ENCODE measurements around the gene ZFAND6. TPM values are rescaled to one million over a fixed set of nuclear protein-coding genes. Genes with fewer than 3 reads are reported as not detected.
"Not testable (repeated sequence)": the region's sequence is repeated elsewhere in the genome, so short reads cannot be mapped to it uniquely, and the experiment has no call there.

The ZFAND6 gene
- total RNA-seq, 3 donors from 2014 or later (not counting 1 experiment from before 2014, with no cell fraction given), result 145 to 150 (median 148) TPM

DNA sequence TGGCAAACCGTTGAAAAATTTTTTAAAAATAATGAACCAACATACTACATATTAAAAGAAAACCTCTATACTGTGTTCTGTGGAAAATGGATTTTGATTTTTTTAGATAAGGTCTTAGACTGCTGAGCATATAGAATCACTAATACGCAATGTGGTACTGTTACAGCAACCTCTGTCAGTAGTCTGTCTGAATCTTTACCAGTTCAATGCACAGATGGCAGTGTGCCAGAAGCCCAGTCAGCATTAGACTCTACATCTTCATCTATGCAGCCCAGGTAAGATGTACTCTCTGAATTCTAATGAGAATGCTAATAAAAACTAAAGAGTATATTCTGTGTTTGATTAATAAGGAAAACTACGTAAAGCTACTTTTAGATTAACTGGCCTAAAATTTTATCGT, 62.1 kb downstream of the ZFAND6 start:
- ATAC-seq, result no peak
- intact Hi-C loops (cut with micrococcal nuclease), result no loop called here

DNA sequence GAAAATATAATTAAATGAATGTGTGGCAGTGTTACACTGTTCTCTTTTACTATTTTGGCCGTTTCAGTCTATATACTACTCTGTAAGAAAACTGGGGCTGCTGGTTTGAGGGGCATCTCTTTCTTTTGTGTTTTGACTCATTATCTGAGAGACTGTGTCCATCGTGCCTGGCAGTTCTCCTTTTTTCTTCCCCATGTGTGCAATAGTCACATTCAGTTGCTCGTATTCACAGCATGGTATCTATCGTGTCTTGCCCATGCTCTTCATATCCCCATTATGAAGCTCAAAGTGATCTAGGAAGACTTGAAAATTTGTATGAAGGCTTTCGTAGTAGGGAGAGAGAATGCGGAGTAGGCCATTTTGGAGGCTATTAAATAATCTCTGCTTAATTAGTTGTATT, 63.6 kb downstream of the ZFAND6 start:
- no peak for DNase-seq
- Mint-ChIP-seq H3K9me3 (no peaks in the 10 kb centered on the region), H3K27ac (no peak overlapping the region), H3K27me3 (ENCODE audit: low read depth in 2 of 2) (no peaks in the 10 kb centered on the region), H3K36me3 (peaks cover 7% of the 10 kb centered on the region), H3K4me1 (peaks cover 22 to 26% of the 10 kb centered on the region in 2 donors), H3K4me3 (no peak overlapping the region)
- TF ChIP-seq, protein P1, sequence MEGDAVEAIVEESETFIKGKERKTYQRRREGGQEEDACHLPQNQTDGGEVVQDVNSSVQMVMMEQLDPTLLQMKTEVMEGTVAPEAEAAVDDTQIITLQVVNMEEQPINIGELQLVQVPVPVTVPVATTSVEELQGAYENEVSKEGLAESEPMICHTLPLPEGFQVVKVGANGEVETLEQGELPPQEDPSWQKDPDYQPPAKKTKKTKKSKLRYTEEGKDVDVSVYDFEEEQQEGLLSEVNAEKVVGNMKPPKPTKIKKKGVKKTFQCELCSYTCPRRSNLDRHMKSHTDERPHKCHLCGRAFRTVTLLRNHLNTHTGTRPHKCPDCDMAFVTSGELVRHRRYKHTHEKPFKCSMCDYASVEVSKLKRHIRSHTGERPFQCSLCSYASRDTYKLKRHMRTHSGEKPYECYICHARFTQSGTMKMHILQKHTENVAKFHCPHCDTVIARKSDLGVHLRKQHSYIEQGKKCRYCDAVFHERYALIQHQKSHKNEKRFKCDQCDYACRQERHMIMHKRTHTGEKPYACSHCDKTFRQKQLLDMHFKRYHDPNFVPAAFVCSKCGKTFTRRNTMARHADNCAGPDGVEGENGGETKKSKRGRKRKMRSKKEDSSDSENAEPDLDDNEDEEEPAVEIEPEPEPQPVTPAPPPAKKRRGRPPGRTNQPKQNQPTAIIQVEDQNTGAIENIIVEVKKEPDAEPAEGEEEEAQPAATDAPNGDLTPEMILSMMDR (IDR thresholded peaks at IDR 0.05), result no peak
- no peak overlapping the region for H3K27ac ChIP-seq (ENCODE audit: low read length)
- no peak for ATAC-seq
- 88% methylated on average over 5 of the region's 6 CpGs for WGBS (ENCODE audit: insufficient coverage)
- H3K27me3 ChIP-seq (ENCODE audit: control insufficient read depth, insufficient read depth, low read length), result no peaks in the 10 kb centered on the region
- H3K4me1 ChIP-seq (ENCODE audit: control insufficient read depth, insufficient read depth, low read length), result no peaks in the 10 kb centered on the region
- H3K4me3 ChIP-seq (ENCODE audit: low read length), result no peak overlapping the region
- no peaks in the 10 kb centered on the region for H3K9me3 ChIP-seq (ENCODE audit: control insufficient read depth, insufficient read depth, low read length)
- peaks cover 32% of the 10 kb centered on the region for H3K36me3 ChIP-seq (ENCODE audit: control insufficient read depth, insufficient read depth, low read length)
- intact Hi-C loops (cut with micrococcal nuclease), result no loop called here

More for the DNA sequence above, 62.1 kb downstream of the ZFAND6 start:
- Mint-ChIP-seq H3K4me1 (peaks cover 25 to 27% of the 10 kb centered on the region in 2 donors), H3K27me3 (ENCODE audit: low read depth in 2 of 2) (no peaks in the 10 kb centered on the region), H3K9me3 (no peaks in the 10 kb centered on the region), H3K4me3 (no peak overlapping the region), H3K36me3 (peaks cover 7% of the 10 kb centered on the region), H3K27ac (no peak overlapping the region)
- no peak overlapping the region for H3K4me3 ChIP-seq (ENCODE audit: low read length)
- no peak overlapping the region for H3K27ac ChIP-seq (ENCODE audit: low read length)
- WGBS (ENCODE audit: insufficient coverage), result 100% methylated on average over 3 of the region's 4 CpGs
- no peak for DNase-seq
- H3K36me3 ChIP-seq (ENCODE audit: control insufficient read depth, insufficient read depth, low read length), result peaks cover 32% of the 10 kb centered on the region
- H3K9me3 ChIP-seq (ENCODE audit: control insufficient read depth, insufficient read depth, low read length), result no peaks in the 10 kb centered on the region
- H3K4me1 ChIP-seq (ENCODE audit: control insufficient read depth, insufficient read depth, low read length), result no peaks in the 10 kb centered on the region
- TF ChIP-seq, protein P1 (IDR thresholded peaks at IDR 0.05), result no peak
- H3K27me3 ChIP-seq (ENCODE audit: control insufficient read depth, insufficient read depth, low read length), result no peaks in the 10 kb centered on the region

GRCh38 chr15:80127253-80127652, 67.8 kb downstream of the ZFAND6 start:
- H3K4me3 Mint-ChIP-seq; H3K9me3 Mint-ChIP-seq; H3K27ac ChIP-seq (ENCODE audit: low read length); intact Hi-C loops (cut with micrococcal nuclease); H3K4me3 ChIP-seq (ENCODE audit: low read length); H3K27me3 ChIP-seq (ENCODE audit: control insufficient read depth, insufficient read depth, low read length); H3K27me3 Mint-ChIP-seq (ENCODE audit: low read depth in 2 of 2); H3K4me1 ChIP-seq (ENCODE audit: control insufficient read depth, insufficient read depth, low read length); DNase-seq; H3K36me3 Mint-ChIP-seq; H3K27ac Mint-ChIP-seq; H3K9me3 ChIP-seq (ENCODE audit: control insufficient read depth, insufficient read depth, low read length); ATAC-seq: not testable (repeated sequence)
- peaks cover 22 to 23% of the 10 kb centered on the region in 2 donors for H3K4me1 Mint-ChIP-seq
- WGBS (ENCODE audit: insufficient coverage), result 100% methylated on average over 6 of the region's 6 CpGs
- peaks cover 39% of the 10 kb centered on the region for H3K36me3 ChIP-seq (ENCODE audit: control insufficient read depth, insufficient read depth, low read length)

DNA sequence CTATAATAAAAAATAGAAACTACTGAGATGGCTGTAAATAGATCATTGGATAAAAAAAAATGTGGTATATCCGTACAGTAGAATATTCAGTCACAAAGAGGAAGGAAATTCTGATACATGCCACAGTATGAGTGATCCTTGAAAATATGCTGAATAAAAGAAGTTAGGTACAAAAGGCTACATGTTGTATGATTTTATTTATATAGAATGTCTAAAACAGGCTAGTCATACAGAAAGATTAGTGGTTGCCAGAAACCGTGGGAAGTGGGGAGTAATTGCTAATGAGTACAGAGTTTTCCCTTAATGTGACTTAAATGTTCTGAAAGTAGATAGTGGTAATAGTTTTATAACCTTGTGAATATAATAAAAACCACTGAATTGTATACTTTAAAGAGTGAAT, 68.4 kb downstream of the ZFAND6 start:
- no peak overlapping the region for H3K4me3 ChIP-seq (ENCODE audit: low read length)
- Mint-ChIP-seq H3K36me3 (peaks cover 7% of the 10 kb centered on the region), H3K27ac (peak overlapping the region in 1 of 2 donors; percentile 19), H3K9me3 (no peaks in the 10 kb centered on the region), H3K4me1 (peaks cover 21 to 23% of the 10 kb centered on the region in 2 donors), H3K4me3 (no peak overlapping the region), H3K27me3 (ENCODE audit: low read depth in 2 of 2) (no peaks in the 10 kb centered on the region)
- DNase-seq, result no peak
- H3K27me3 ChIP-seq (ENCODE audit: control insufficient read depth, insufficient read depth, low read length), result no peaks in the 10 kb centered on the region
- H3K36me3 ChIP-seq (ENCODE audit: control insufficient read depth, insufficient read depth, low read length), result peaks cover 39% of the 10 kb centered on the region
- intact Hi-C loops (cut with micrococcal nuclease), result no loop called here
- WGBS (ENCODE audit: insufficient coverage), result 61% methylated on average over 2 of the region's 2 CpGs
- no peaks in the 10 kb centered on the region for H3K4me1 ChIP-seq (ENCODE audit: control insufficient read depth, insufficient read depth, low read length)
- no peak for ATAC-seq
- H3K9me3 ChIP-seq (ENCODE audit: control insufficient read depth, insufficient read depth, low read length), result no peaks in the 10 kb centered on the region
- H3K27ac ChIP-seq (ENCODE audit: low read length), result no peak overlapping the region
- TF ChIP-seq, protein P1 (IDR thresholded peaks at IDR 0.05), result no peak
